Esophagus muscularis mucosa (tissue), 4 donors: ENCODE data around the gene ANKS1A.

Experiments
- CTCF ChIP-seq, 3 experiments: fragments of 200-600 bp in 2 of 3; fragments of 450-650 bp in 1 of 3; sonication (generic) in 2 of 3; IDR thresholded peaks; one replicate each; pipeline ENCODE4 v1.5.1; 2017 to 2019; ENCODE audit warnings: antibody characterized with exemption in 3 of 3, mild to moderate bottlenecking in 2 of 3, moderate library complexity in 1 of 3
- EP300 ChIP-seq: sonication (generic); formaldehyde crosslinking; IDR thresholded peaks from one replicate; pipeline ENCODE4 v1.6.1; 2017; ENCODE audit warnings: antibody characterized with exemption
- POLR2A ChIP-seq: fragments of 450-650 bp; IDR thresholded peaks from one replicate; pipeline ENCODE4 v1.6.1; 2017; ENCODE audit warnings: antibody characterized with exemption, moderate library complexity, mild to moderate bottlenecking, low read depth
- POLR2AphosphoS5 ChIP-seq, 2 donors: sonication (generic); formaldehyde crosslinking; IDR thresholded peaks; one replicate each; pipeline ENCODE4 v1.6.1; 2017; ENCODE audit warnings: antibody characterized with exemption in 2 of 2

- TF ChIP-seq CTCF (IDR thresholded peaks at IDR 0.05) (no peak), POLR2A (no peak), POLR2AphosphoS5 (IDR thresholded peaks at IDR 0.05) (no peak), EP300 (no peak)
Measured at GRCh38 chr6:34912715-34913464, 23.8 kb downstream of the ANKS1A start.
